Astrocyte (in vitro differentiated cells and primary cell): ENCODE data around the gene APP. TPM values are rescaled to one million over a fixed set of nuclear protein-coding genes. Genes with fewer than 3 reads are reported as not detected.

Experiments used
- DNase-seq: peaks from one replicate; pipeline ENCODE4 v3.0.0-alpha.2; 2010; ENCODE audit warnings: low read depth
- FAIRE-seq: peaks from 2 replicates; lab custom pipeline; 2011; peaks lifted over from hg19 to GRCh38; lab: Jason Lieb, UNC
- H2AFZ ChIP-seq: 2 replicates; pipeline ENCODE4 v1.6.0; 2012; ENCODE audit warnings: low read depth, low read length, inconsistent platforms
- H3K27ac ChIP-seq: 2 replicates; pipeline ENCODE4 v1.5.1; 2011; ENCODE audit warnings: low read depth, low read length, inconsistent platforms
- H3K27me3 ChIP-seq: 2 replicates; pipeline ENCODE4 v1.6.0; 2011; ENCODE audit warnings: low read length, inconsistent platforms; ENCODE audit not compliant: insufficient read depth
- H3K36me3 ChIP-seq: 2 replicates; pipeline ENCODE4 v1.5.1; 2011; ENCODE audit warnings: low read length, inconsistent platforms; ENCODE audit not compliant: insufficient read depth
- H3K4me1 ChIP-seq: 2 replicates; pipeline ENCODE4 v1.5.1; 2011; ENCODE audit warnings: low read length, inconsistent platforms; ENCODE audit not compliant: insufficient read depth
- H3K4me2 ChIP-seq: 2 replicates; pipeline ENCODE4 v1.6.0; 2012; ENCODE audit warnings: low read length, inconsistent platforms
- H3K4me3 ChIP-seq: 2 replicates; pipeline ENCODE4 v1.5.1; 2011; ENCODE audit warnings: low read depth, mild to moderate bottlenecking, low read length, inconsistent platforms; ENCODE audit not compliant: insufficient read depth
- H3K79me2 ChIP-seq: 2 replicates; pipeline ENCODE4 v1.6.0; 2012; ENCODE audit warnings: mild to moderate bottlenecking, low read length, inconsistent platforms; ENCODE audit not compliant: insufficient read depth
- H3K9ac ChIP-seq: 2 replicates; pipeline ENCODE4 v1.6.0; 2012; ENCODE audit warnings: mild to moderate bottlenecking, low read length, inconsistent platforms
- H3K9me3 ChIP-seq: 2 replicates; pipeline ENCODE4 v1.5.1; 2012; ENCODE audit warnings: low read depth, mild to moderate bottlenecking, low read length, inconsistent platforms; ENCODE audit not compliant: insufficient read depth
- H4K20me1 ChIP-seq: 2 replicates; pipeline ENCODE4 v1.6.0; 2012; ENCODE audit warnings: low read length, inconsistent platforms; ENCODE audit not compliant: insufficient read depth
- H3K27ac Mint-ChIP-seq: one replicate; pipeline ENCODE4 v1.8.0; 2021; ENCODE audit warnings: mild to moderate bottlenecking, mixed read lengths; ENCODE audit not compliant: unreplicated experiment
- H3K27me3 Mint-ChIP-seq: one replicate; pipeline ENCODE4 v1.8.0; 2021; ENCODE audit warnings: low read depth, mixed read lengths; ENCODE audit not compliant: unreplicated experiment
- H3K36me3 Mint-ChIP-seq: one replicate; pipeline ENCODE4 v1.8.0; 2021; ENCODE audit warnings: low read depth, mixed read lengths; ENCODE audit not compliant: unreplicated experiment
- H3K4me1 Mint-ChIP-seq: one replicate; pipeline ENCODE4 v1.8.0; 2021; ENCODE audit warnings: low read depth, mixed read lengths; ENCODE audit not compliant: unreplicated experiment
- H3K4me3 Mint-ChIP-seq: one replicate; pipeline ENCODE4 v1.8.0; 2021; ENCODE audit warnings: mild to moderate bottlenecking, moderate library complexity, mixed read lengths; ENCODE audit not compliant: unreplicated experiment
- H3K9me3 Mint-ChIP-seq: one replicate; pipeline ENCODE4 v1.8.0; 2021; ENCODE audit warnings: mild to moderate bottlenecking, mixed read lengths; ENCODE audit not compliant: unreplicated experiment
- EZH2 ChIP-seq: IDR thresholded peaks from 2 replicates; pipeline ENCODE4 v1.6.1; 2012; ENCODE audit warnings: mild to moderate bottlenecking, low read length, inconsistent platforms; ENCODE audit not compliant: insufficient read depth
- total RNA-seq: library from RNA; stranded (reverse); gene quantifications from 2 replicates; pipeline ENCODE4 v1.2.1, GENCODE V29; 2021
- TF ChIP-seq, protein P1 (sequence below): IDR thresholded peaks from 2 replicates; pipeline ENCODE4 v1.5.1; 2011; ENCODE audit warnings: low read depth, mild to moderate bottlenecking, inconsistent platforms, low read length, moderate library complexity; ENCODE audit not compliant: insufficient read depth

Gene APP
- total RNA-seq, 1 donor from 2014 or later, result 823 TPM

DNA sequence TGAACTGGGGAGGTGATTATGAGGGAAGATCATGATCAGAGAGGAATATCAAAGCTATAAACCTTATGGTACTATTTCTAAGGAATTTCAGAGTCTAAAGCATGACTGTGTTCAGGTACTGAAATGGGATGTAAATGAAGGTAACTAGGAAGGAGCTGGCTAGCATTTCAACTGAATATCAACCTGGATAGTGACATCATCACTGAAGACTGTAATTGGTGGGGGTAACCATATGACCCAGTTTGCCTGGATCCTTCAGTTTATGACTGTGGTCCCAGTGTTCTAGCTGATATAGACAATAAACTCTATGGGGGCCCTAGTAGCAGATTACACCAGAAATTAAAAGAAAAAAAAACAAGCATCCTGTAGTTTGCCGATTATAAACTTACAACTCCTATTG lies 120.8 kb downstream of the APP start:
- Histone ChIP-seq H3K9ac (no peak overlapping the region), H3K4me1 (no peaks in the 10 kb centered on the region), H3K27me3 (no peaks in the 10 kb centered on the region), H3K4me2 (no peak overlapping the region), H3K36me3 (peaks cover 15% of the 10 kb centered on the region), H2AFZ (no peak overlapping the region), H4K20me1 (peaks cover 23% of the 10 kb centered on the region), H3K9me3 (no peaks in the 10 kb centered on the region), H3K4me3 (no peak overlapping the region), H3K79me2 (peaks cover 9% of the 10 kb centered on the region), H3K27ac (no peak overlapping the region)
- peaks cover 23% of the 10 kb centered on the region for H3K36me3 Mint-ChIP-seq
- no peak overlapping the region for H3K4me3 Mint-ChIP-seq
- no peak overlapping the region for H3K27ac Mint-ChIP-seq
- no peaks in the 10 kb centered on the region for H3K9me3 Mint-ChIP-seq
- no peaks in the 10 kb centered on the region for H3K27me3 Mint-ChIP-seq
- DNase-seq (no peak), FAIRE-seq (no peak)
- H3K4me1 Mint-ChIP-seq, result peaks cover 8% of the 10 kb centered on the region
- TF ChIP-seq, protein P1, sequence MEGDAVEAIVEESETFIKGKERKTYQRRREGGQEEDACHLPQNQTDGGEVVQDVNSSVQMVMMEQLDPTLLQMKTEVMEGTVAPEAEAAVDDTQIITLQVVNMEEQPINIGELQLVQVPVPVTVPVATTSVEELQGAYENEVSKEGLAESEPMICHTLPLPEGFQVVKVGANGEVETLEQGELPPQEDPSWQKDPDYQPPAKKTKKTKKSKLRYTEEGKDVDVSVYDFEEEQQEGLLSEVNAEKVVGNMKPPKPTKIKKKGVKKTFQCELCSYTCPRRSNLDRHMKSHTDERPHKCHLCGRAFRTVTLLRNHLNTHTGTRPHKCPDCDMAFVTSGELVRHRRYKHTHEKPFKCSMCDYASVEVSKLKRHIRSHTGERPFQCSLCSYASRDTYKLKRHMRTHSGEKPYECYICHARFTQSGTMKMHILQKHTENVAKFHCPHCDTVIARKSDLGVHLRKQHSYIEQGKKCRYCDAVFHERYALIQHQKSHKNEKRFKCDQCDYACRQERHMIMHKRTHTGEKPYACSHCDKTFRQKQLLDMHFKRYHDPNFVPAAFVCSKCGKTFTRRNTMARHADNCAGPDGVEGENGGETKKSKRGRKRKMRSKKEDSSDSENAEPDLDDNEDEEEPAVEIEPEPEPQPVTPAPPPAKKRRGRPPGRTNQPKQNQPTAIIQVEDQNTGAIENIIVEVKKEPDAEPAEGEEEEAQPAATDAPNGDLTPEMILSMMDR, result no peak
- TF ChIP-seq EZH2, result no peak

DNA sequence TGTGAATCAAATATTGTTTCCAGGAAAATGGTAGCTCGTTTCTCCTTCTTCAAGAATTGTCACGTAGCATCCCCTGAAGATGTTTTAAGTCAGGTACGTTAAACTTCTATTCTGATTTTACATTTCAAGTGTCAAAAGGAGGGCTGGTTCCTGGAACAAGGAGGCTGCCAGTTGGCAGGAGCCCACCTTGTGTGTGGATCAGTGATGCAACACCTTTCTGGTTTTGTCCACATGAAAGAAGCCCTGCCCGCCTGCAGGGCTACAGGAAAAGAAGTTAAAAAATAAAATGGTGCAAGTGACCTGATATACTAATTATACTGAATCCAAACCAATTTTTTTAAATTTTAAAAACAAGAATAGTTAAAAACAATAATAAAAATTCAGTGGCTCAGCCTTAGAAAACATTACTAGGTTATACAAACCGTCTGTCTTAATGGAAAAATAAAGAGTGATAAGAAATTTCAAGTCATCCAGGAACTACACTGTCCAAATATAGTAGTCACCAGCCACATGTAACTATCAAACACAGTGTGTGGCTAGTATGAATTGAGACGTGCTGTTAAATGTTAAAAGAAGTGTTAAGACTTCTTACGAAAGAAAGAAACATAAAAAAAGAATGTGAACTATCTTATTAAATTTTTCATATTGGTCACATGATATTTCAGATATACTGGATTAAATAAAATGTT lies 123.1 kb downstream of the APP start:
- peaks cover 23% of the 10 kb centered on the region for H3K36me3 Mint-ChIP-seq
- H3K27me3 ChIP-seq, result no peaks in the 10 kb centered on the region
- TF ChIP-seq, protein P1, result no peak
- no peak for TF ChIP-seq EZH2
- DNase-seq (no peak), FAIRE-seq (no peak)
- H3K4me1 Mint-ChIP-seq, result peaks cover 5% of the 10 kb centered on the region
- no peak overlapping the region for H3K9ac ChIP-seq
- H3K4me1 ChIP-seq, result no peaks in the 10 kb centered on the region
- H3K27ac ChIP-seq, result no peak overlapping the region
- H3K36me3 ChIP-seq, result peaks cover 15% of the 10 kb centered on the region
- H3K79me2 ChIP-seq, result no peaks in the 10 kb centered on the region
- no peak overlapping the region for H2AFZ ChIP-seq
- H4K20me1 ChIP-seq, result peaks cover 17% of the 10 kb centered on the region
- H3K27me3 Mint-ChIP-seq, result no peaks in the 10 kb centered on the region
- H3K9me3 ChIP-seq, result no peaks in the 10 kb centered on the region
- no peaks in the 10 kb centered on the region for H3K9me3 Mint-ChIP-seq
- H3K4me3 ChIP-seq, result no peak overlapping the region
- H3K27ac Mint-ChIP-seq, result no peak overlapping the region
- no peak overlapping the region for H3K4me2 ChIP-seq
- H3K4me3 Mint-ChIP-seq, result no peak overlapping the region

DNA sequence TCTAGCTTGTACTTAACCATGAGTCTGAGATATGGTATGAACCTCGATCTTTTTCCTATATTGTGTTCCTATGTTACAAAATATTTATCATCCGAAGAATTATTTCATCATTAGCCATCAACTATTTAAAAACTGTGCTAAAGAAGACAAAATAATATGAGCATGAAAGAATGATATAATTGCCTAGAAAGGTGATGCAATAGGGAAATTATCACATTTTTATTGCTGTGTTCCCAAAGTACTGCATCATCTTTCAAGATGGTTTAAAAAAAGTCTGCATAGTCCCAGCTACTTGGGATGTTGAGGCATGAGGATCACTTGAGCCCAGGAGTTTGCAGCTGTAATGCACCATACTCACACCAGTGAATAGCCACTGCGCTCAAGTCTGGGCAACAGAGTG lies 126.7 kb downstream of the APP start:
- DNase-seq (no peak), FAIRE-seq (no peak)
- H4K20me1 ChIP-seq, result peaks cover 35% of the 10 kb centered on the region
- H3K36me3 Mint-ChIP-seq, result peaks cover 10% of the 10 kb centered on the region
- peaks cover 5% of the 10 kb centered on the region for H3K4me1 Mint-ChIP-seq
- no peak overlapping the region for H2AFZ ChIP-seq
- H3K4me3 Mint-ChIP-seq, result no peak overlapping the region
- no peak overlapping the region for H3K4me2 ChIP-seq
- peaks cover 8% of the 10 kb centered on the region for H3K79me2 ChIP-seq
- peaks cover 3% of the 10 kb centered on the region for H3K4me1 ChIP-seq
- H3K27me3 Mint-ChIP-seq, result no peaks in the 10 kb centered on the region
- no peaks in the 10 kb centered on the region for H3K27me3 ChIP-seq
- no peaks in the 10 kb centered on the region for H3K9me3 ChIP-seq
- no peaks in the 10 kb centered on the region for H3K9me3 Mint-ChIP-seq
- no peak overlapping the region for H3K9ac ChIP-seq
- no peak overlapping the region for H3K27ac ChIP-seq
- no peak overlapping the region for H3K4me3 ChIP-seq
- TF ChIP-seq, protein P1, result no peak
- TF ChIP-seq EZH2, result no peak
- H3K36me3 ChIP-seq, result peaks cover 10% of the 10 kb centered on the region
- H3K27ac Mint-ChIP-seq, result no peak overlapping the region
